K562 (cell line): Measurements from ENCODE around the gene MSRB2. TPM values are rescaled to one million over a fixed set of nuclear protein-coding genes. Genes with fewer than 3 reads are reported as not detected.

ENCODE experiments used
- CC2D1A ChIP-seq: fragments of 450-650 bp; IDR thresholded peaks from 2 replicates; pipeline ENCODE4 v1.6.1; 2017; ENCODE audit warnings: mild to moderate bottlenecking
- FOXP1 ChIP-seq: sonication (generic); formaldehyde crosslinking; IDR thresholded peaks from 2 replicates; pipeline ENCODE4 v1.8.0; 2022; ENCODE audit warnings: mild to moderate bottlenecking, missing genetic modification reagents
- HMG20A ChIP-seq: fragments of 450-650 bp; formaldehyde crosslinking; conservative IDR thresholded peaks from 2 replicates; pipeline ENCODE4 v1.4.0; 2020; ENCODE audit warnings: mild to moderate bottlenecking, mixed read lengths
- NFE2L1 ChIP-seq: fragments of 450-650 bp; IDR thresholded peaks from 2 replicates; pipeline ENCODE4 v1.6.1; 2016; ENCODE audit warnings: missing genetic modification characterization, low read depth, mild to moderate bottlenecking, missing compliant biosample characterization, moderate library complexity, borderline replicate concordance
- RBM25 ChIP-seq: fragments of 200-400 bp; formaldehyde crosslinking; IDR thresholded peaks from 2 replicates; pipeline ENCODE4 v1.6.1; 2018; ENCODE audit warnings: low read length, low read depth, moderate library complexity; ENCODE audit not compliant: severe bottlenecking
- TAF1 ChIP-seq: IDR thresholded peaks from 2 replicates; pipeline ENCODE4 v1.6.1; 2011; ENCODE audit warnings: mild to moderate bottlenecking, low read length, moderate library complexity; ENCODE audit not compliant: insufficient read depth, control insufficient read depth, severe bottlenecking; ENCODE audit errors: extremely low read depth
- TBP ChIP-seq: optimal IDR thresholded peaks from 2 replicates; pipeline ENCODE3; 2011; ENCODE audit warnings: low read depth, low read length, improper control_type of control experiment
- ZNF717 ChIP-seq: fragments of 250-450 bp; sonication (Bioruptor Pico); IDR thresholded peaks from 2 replicates; pipeline ENCODE4 v1.5.0; 2021
- ZNF766 ChIP-seq: fragments of 200-800 bp; sonication (Bioruptor generic); conservative IDR thresholded peaks from 2 replicates; pipeline ENCODE4 v1.6.1; 2016; ENCODE audit warnings: missing genetic modification characterization, missing compliant biosample characterization
- polyA plus RNA-seq, 8 experiments: library from polyadenylated mRNA; depleted of rRNA in 4 of 8; stranded (reverse) in 5 of 8; unstranded in 3 of 8; fragments of >200 nt; fragmentation: Nextera tagmentation in 2 of 8; fragmentation: Illumina TruSeq in 1 of 8; extraction: Ambion mirVana in 2 of 8; extraction: Trizol in 1 of 8; gene quantifications; 2 replicates each; pipeline versions ENCODE4 v1.2.1 to v1.2.3, GENCODE V29; 2011 to 2014; ENCODE audit warnings: inconsistent platforms in 1 of 8, missing spikeins in 1 of 8
- total RNA-seq, 7 experiments: library from RNA; depleted of rRNA in 6 of 7; stranded (reverse); fragments of >200 nt in 6 of 7; fragmentation: Illumina TruSeq in 2 of 7; extraction: Trizol in 2 of 7; gene quantifications; 2 replicates each; pipeline versions ENCODE4 v1.2.1 to v1.2.3, GENCODE V29; 2011 to 2021; ENCODE audit warnings: low replicate concordance in 1 of 7
- TF ChIP-seq, protein P1 (sequence below): fragments of 450-650 bp; IDR thresholded peaks from 2 replicates; pipeline ENCODE4 v1.6.1; 2016; ENCODE audit warnings: missing biosample characterization, missing genetic modification characterization
- TF ChIP-seq, protein P2 (sequence below): fragments of 450-650 bp; IDR thresholded peaks from 2 replicates; pipeline ENCODE4 v1.6.1; 2016; ENCODE audit warnings: mild to moderate bottlenecking, moderate library complexity
- TF ChIP-seq, protein P3 (sequence below): fragments of 450-650 bp; IDR thresholded peaks from 2 replicates; pipeline ENCODE4 v1.6.1; 2016; ENCODE audit warnings: mild to moderate bottlenecking

Gene MSRB2
- total and polyA plus RNA-seq, 9 of the 15 experiments (the other 6 are each of a cell fraction or from before 2014, with no cell fraction given), result 1.5 to 22.3 (median 5.9) TPM

DNA sequence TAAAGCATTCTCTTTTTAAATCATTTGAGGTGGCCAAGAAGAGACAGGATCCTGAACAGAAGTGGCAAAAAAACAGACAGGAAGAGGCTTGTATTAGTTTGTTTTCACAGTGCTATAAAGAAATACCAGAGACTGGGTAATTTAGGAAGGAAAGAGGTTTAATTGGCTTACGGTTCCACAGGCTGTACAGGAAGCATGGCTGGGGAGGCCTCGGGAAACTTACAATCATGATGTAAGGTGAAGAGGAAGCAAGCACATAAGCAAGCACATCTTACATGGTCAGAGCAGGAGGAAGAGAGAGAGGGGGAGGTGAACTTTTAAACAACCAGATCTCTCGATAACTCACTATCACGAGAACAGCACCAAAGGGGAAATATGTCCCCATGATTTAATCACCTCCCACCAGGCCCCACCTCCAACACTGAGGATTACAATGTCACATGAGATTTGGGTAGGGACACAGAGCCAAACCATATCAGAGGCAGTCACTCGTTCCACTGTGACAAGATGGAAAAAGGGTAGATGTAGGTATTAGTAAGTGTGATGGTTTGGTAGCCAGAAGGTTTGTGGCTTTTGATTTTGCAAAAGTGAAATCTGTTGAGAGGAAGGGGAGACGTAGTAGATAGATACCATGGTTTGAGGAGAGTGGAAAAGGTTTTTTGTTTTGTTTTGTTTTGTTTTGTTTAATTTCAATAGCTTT is 5.1 kb downstream of the MSRB2 start (continued):
- TF ChIP-seq, protein P1, sequence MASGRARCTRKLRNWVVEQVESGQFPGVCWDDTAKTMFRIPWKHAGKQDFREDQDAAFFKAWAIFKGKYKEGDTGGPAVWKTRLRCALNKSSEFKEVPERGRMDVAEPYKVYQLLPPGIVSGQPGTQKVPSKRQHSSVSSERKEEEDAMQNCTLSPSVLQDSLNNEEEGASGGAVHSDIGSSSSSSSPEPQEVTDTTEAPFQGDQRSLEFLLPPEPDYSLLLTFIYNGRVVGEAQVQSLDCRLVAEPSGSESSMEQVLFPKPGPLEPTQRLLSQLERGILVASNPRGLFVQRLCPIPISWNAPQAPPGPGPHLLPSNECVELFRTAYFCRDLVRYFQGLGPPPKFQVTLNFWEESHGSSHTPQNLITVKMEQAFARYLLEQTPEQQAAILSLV, result no peak
- TF ChIP-seq, protein P2, sequence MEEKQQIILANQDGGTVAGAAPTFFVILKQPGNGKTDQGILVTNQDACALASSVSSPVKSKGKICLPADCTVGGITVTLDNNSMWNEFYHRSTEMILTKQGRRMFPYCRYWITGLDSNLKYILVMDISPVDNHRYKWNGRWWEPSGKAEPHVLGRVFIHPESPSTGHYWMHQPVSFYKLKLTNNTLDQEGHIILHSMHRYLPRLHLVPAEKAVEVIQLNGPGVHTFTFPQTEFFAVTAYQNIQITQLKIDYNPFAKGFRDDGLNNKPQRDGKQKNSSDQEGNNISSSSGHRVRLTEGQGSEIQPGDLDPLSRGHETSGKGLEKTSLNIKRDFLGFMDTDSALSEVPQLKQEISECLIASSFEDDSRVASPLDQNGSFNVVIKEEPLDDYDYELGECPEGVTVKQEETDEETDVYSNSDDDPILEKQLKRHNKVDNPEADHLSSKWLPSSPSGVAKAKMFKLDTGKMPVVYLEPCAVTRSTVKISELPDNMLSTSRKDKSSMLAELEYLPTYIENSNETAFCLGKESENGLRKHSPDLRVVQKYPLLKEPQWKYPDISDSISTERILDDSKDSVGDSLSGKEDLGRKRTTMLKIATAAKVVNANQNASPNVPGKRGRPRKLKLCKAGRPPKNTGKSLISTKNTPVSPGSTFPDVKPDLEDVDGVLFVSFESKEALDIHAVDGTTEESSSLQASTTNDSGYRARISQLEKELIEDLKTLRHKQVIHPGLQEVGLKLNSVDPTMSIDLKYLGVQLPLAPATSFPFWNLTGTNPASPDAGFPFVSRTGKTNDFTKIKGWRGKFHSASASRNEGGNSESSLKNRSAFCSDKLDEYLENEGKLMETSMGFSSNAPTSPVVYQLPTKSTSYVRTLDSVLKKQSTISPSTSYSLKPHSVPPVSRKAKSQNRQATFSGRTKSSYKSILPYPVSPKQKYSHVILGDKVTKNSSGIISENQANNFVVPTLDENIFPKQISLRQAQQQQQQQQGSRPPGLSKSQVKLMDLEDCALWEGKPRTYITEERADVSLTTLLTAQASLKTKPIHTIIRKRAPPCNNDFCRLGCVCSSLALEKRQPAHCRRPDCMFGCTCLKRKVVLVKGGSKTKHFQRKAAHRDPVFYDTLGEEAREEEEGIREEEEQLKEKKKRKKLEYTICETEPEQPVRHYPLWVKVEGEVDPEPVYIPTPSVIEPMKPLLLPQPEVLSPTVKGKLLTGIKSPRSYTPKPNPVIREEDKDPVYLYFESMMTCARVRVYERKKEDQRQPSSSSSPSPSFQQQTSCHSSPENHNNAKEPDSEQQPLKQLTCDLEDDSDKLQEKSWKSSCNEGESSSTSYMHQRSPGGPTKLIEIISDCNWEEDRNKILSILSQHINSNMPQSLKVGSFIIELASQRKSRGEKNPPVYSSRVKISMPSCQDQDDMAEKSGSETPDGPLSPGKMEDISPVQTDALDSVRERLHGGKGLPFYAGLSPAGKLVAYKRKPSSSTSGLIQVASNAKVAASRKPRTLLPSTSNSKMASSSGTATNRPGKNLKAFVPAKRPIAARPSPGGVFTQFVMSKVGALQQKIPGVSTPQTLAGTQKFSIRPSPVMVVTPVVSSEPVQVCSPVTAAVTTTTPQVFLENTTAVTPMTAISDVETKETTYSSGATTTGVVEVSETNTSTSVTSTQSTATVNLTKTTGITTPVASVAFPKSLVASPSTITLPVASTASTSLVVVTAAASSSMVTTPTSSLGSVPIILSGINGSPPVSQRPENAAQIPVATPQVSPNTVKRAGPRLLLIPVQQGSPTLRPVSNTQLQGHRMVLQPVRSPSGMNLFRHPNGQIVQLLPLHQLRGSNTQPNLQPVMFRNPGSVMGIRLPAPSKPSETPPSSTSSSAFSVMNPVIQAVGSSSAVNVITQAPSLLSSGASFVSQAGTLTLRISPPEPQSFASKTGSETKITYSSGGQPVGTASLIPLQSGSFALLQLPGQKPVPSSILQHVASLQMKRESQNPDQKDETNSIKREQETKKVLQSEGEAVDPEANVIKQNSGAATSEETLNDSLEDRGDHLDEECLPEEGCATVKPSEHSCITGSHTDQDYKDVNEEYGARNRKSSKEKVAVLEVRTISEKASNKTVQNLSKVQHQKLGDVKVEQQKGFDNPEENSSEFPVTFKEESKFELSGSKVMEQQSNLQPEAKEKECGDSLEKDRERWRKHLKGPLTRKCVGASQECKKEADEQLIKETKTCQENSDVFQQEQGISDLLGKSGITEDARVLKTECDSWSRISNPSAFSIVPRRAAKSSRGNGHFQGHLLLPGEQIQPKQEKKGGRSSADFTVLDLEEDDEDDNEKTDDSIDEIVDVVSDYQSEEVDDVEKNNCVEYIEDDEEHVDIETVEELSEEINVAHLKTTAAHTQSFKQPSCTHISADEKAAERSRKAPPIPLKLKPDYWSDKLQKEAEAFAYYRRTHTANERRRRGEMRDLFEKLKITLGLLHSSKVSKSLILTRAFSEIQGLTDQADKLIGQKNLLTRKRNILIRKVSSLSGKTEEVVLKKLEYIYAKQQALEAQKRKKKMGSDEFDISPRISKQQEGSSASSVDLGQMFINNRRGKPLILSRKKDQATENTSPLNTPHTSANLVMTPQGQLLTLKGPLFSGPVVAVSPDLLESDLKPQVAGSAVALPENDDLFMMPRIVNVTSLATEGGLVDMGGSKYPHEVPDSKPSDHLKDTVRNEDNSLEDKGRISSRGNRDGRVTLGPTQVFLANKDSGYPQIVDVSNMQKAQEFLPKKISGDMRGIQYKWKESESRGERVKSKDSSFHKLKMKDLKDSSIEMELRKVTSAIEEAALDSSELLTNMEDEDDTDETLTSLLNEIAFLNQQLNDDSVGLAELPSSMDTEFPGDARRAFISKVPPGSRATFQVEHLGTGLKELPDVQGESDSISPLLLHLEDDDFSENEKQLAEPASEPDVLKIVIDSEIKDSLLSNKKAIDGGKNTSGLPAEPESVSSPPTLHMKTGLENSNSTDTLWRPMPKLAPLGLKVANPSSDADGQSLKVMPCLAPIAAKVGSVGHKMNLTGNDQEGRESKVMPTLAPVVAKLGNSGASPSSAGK, result no peak
- TF ChIP-seq CC2D1A (peak; percentile 46; the same call in 1 of the 2 replicates), RBM25 (no peak), TAF1 (no peak), TBP (no peak), HMG20A (CRISPR knock-in tag) (no peak), ZNF717 (CRISPR knock-in tag) (no peak), FOXP1 (CRISPR knock-in tag) (no peak), ZNF766 (CRISPR knock-in tag) (peak; percentile 70), NFE2L1 (tag) (no peak)
- TF ChIP-seq, protein P3, sequence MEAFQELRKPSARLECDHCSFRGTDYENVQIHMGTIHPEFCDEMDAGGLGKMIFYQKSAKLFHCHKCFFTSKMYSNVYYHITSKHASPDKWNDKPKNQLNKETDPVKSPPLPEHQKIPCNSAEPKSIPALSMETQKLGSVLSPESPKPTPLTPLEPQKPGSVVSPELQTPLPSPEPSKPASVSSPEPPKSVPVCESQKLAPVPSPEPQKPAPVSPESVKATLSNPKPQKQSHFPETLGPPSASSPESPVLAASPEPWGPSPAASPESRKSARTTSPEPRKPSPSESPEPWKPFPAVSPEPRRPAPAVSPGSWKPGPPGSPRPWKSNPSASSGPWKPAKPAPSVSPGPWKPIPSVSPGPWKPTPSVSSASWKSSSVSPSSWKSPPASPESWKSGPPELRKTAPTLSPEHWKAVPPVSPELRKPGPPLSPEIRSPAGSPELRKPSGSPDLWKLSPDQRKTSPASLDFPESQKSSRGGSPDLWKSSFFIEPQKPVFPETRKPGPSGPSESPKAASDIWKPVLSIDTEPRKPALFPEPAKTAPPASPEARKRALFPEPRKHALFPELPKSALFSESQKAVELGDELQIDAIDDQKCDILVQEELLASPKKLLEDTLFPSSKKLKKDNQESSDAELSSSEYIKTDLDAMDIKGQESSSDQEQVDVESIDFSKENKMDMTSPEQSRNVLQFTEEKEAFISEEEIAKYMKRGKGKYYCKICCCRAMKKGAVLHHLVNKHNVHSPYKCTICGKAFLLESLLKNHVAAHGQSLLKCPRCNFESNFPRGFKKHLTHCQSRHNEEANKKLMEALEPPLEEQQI, result peak; percentile 25; the same call in 1 of the 2 replicates
